Measurements from ENCODE around the gene RAB5IF. TPM values are rescaled to one million over a fixed set of nuclear protein-coding genes. Genes with fewer than 3 reads are reported as not detected.
"Not testable (repeated sequence)": the region's sequence is repeated elsewhere in the genome, so short reads cannot be mapped to it uniquely, and the experiment has no call there.

Gene RAB5IF
- 25.0 TPM for total RNA-seq

DNA sequence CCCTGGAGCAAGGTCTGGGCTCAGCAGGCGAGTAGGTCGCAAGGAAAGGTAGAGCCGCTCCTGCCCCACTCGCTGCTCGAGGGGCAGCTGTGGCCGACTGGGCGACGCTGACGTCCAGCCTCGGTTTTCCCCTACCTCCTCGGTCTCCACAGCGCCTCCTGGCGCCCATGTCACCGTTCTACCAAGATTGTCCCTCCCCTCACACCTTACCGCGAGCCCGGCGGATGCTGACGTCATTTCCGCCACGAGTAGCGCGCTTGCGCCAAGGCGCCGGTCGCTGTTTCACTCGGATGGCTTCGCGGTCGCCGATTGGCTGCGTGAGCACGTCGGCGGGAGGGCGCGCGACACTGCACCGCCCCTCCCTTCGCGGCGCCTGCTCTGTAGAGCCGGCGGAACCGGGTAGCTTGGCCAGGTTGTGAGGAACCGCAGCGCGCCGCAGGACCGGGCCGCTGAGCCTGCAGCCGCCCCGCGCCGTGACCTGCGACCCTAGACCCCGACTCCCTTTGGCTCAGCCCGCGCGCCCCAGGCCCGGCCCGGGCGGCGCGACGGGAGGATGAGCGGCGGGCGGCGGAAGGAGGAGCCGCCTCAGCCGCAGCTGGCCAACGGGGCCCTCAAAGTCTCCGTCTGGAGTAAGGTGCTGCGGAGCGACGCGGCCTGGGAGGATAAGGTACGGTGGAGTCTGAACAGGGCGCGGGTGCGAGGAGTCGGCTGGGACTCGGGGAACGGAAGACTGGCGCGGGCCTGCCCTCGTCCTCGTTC lies at the start of gene RAB5IF:
Gene RAB5IF, plus strand, starts transcription at position 381 of the 759 bp plus-strand sequence. Its CDS starts 173 bp downstream, at position 554.
- peak; percentile 94 for DNase-seq

- no peak for DNase-seq
Measured at GRCh38 chr20:36562724-36563123, 42.9 kb upstream of the RAB5IF start.

GRCh38 chr20:36563374-36563773 lies 42.2 kb upstream of the RAB5IF start:
- no peak for DNase-seq

DNA sequence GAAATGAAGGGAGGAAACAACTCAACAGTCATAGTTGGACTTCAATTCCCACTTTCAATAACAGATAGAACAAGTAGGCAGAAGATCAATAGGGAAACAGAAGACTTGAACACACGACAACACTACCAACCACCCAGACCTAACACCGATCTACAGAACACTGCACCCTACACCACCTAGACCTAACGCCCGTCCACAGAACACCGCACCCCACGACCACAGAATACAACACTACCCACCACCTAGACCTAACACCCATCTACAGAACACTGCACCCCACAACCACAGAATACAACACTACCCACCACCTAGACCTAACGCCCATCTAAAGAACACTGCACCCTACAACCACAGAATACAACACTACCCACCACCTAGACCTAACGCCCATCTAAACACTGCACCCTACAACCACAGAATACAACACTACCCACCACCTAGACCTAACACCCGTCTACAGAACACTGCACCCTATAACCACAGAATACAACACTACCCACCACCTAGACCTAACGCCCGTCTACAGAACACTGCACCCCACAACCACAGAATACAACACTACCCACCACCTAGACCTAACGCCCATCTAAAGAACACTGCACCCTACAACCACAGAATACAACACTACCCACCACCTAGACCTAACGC lies 41.4 kb upstream of the RAB5IF start:
- not testable (repeated sequence) for DNase-seq

GRCh38 chr20:36564726-36565121 lies 40.9 kb upstream of the RAB5IF start:
- DNase-seq = not testable (repeated sequence)

DNA sequence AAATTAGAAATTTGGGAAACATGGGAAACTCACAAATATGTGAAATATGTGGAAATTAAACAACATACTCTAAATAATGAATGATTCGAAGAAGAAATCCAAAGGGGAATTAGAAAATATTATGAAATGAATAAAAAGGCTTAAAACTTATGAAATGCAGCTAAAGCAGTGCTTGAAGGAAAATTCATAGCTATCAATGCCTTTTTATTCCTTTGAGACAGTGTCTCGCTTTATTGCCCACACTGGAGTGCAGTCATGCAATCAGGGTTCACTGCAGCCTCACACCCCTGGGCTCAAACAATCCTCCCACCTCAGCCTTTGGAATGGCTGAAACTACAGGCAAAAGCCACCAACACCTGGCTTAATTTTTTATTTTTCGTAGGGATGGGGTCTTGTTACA lies 40.1 kb upstream of the RAB5IF start:
- no peak for DNase-seq

GRCh38 chr20:36569847-36570429 lies 35.6 kb upstream of the RAB5IF start:
- DNase-seq = no peak

- no peak for DNase-seq
Measured at GRCh38 chr20:36571564-36572504, 33.7 kb upstream of the RAB5IF start.

- no peak for DNase-seq
Measured at GRCh38 chr20:36572701-36573102, 32.9 kb upstream of the RAB5IF start.

- DNase-seq = no peak
Measured at GRCh38 chr20:36573103-36573797, 32.3 kb upstream of the RAB5IF start, which contains the start of gene TGIF2. Gene TGIF2, plus strand, starts transcription at chr20:36573597. Its CDS starts 5,178 bp downstream, at chr20:36578775.

DNA sequence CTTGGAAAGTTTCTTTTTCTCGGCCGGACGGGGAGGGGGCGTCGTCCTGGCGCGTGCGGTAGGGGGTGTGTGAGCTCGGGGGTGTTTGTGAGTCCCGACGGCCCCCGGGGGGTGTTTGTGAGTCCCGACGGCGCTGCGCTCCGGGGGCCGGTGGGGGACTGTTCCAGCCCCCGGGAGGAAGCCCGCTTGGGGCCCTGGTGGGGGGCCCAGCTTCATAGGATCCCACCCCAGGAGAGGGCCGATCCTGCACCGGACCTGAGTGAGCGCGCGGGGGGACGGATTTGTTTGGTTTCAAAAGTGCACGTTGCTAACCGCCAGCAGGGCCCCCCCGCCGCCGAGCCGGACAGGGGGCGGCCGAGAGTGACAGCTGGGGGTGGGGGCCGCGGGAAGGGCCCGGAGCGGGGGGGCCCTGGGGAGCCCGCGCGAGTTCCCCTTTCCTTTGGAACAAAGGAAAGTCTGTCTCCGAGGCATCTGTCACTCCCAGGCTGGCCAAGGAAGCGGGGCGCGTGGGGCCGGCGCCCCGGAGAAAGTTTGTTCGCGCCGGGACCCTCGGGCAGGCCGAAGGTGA lies 31.7 kb upstream of the RAB5IF start:
- no peak for DNase-seq

DNA sequence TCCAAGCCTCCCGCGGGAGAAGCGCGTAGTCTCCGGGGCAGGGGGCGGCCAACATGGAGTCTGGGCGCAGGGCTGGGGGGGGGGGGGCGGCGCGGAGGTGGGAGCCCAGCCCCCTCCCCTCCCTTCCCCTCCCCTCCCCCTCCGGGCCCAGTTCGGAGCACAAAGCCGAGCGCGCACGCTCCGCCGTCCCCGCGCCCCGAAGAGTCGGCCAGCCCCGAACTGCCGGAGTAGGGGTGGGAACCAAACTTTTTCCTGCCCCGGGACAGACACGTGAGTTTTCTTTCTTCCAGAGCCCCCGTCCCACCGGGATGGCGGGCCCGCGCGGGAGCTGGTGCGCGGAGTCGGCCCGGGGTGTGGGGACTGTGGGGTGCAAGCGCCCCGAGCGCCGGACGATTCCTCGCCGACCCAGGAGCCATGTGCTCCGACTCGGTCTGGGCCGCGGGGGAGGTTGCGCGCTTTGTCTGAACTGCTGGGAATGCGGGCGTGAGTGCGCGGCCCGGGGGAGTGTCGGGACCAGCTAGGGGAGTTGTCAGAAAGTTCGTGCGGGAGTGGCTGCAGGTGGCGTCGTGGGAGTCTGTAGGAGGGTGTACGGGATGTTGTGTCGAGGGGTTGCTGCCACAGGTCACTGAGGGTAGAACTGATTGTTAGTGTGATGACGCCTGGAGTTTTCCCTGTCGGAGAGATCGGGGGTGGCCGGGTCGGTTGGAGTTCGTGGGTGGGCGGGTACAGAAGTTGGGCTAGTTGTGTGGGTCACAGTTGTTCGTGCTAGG lies 31.0 kb upstream of the RAB5IF start:
- no peak for DNase-seq

DNA sequence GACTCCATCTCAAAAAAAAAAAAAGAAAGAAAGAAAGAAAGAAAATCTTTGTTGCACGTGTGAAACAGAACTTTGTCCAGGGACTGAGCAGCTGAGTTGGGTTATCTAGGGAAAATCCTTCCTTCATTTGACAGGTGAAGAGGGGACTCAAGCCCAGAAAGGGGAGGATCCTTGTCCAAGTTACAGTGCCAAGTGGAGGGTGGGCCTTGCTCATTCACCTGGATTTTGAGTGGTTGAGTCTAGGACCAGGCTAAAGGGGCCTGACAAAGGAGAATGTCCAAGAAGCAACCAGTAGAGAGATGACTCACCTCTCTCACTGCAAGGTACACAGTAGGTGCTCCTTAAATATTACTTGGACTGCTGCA lies 29.5 kb upstream of the RAB5IF start:
- no peak for DNase-seq

DNA sequence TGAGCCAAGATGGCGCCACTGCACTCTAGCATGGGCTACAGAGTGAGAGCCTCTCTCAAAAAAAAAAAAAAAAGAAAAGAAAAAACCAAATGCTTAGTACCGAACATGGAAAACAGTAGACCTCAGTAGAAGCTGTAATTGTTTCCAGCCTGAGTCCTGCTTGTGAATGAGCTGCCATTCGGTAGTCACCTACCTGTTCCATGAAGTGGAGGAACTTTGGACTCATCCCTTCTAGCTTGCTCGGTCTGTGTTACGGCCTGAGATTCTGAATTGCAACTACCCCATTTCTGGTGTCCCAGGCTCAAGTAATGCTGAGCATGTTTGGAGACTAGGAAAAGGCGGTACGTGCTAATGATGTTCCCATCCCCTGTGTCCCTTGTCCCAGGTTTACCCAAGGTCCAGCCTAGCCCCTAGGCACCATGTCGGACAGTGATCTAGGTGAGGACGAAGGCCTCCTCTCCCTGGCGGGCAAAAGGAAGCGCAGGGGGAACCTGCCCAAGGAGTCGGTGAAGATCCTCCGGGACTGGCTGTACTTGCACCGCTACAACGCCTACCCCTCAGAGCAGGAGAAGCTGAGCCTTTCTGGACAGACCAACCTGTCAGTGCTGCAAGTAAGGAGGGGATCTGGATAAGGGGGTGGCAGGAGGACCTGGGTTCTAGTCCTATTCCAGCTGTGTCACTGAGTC lies 27.1 kb upstream of the RAB5IF start:
- no peak for DNase-seq

- no peak for DNase-seq
Measured at GRCh38 chr20:36579996-36580545, 25.5 kb upstream of the RAB5IF start.

DNA sequence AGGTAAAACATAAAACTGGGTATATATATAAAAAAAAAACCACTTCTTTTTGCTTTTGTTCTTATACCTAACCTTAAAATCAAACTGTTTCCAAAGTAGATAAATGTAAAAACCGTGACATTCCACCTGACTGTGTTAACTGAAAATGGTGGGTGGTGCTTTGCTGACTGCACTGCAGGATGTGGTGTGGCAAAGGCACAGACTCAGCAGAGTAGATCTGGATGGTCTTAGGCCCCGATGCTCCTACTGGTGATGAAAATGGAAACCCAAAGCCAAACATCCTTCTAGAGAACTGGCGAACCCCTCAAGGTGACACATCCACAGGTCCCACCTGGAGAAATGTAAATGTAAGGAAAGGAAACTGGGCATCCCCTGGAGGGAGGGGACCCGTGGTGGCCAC lies 23.3 kb upstream of the RAB5IF start:
- DNase-seq = no peak

DNA sequence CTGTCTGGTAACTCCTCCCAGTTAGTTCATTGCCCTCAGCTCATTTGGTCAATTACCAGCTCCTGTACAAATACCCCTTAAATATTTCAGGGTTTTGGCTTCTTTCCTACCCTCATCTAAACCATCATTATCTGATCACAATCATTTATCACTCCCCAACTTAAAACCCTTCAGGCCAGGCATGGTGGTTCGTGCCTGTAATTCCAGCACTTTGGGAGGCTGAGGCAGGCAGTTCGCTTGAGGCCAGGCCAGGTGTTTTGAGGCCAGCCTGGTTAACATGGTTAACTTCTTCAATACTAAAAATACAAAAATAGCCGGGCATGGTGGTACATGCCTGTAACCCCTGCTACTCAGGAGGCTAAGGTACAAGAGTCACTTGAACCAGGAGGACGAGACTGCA lies 22.8 kb upstream of the RAB5IF start:
- no peak for DNase-seq

GRCh38 chr20:36584018-36584481 lies 21.5 kb upstream of the RAB5IF start:
- no peak for DNase-seq

- DNase-seq = no peak
Measured at GRCh38 chr20:36585410-36586125, 20.0 kb upstream of the RAB5IF start.
